Thyroid gland (tissue), 4 donors: Measurements from ENCODE around the gene SUMF1. TPM values are rescaled to one million over a fixed set of nuclear protein-coding genes. Genes with fewer than 3 reads are reported as not detected.

ENCODE experiments used
- DNase-seq, 2 donors: peaks; one replicate each; pipeline ENCODE4 v3.0.0-alpha.2; 2019
- H3K27ac ChIP-seq, 3 donors: fragments of 200-600 bp; sonication (generic); 1 replicate in 2 of 3; 2 replicates in 1 of 3; pipeline ENCODE4 v1.5.1; 2016 to 2019; ENCODE audit warnings: mild to moderate bottlenecking in 1 of 3, moderate library complexity in 1 of 3
- H3K27me3 ChIP-seq: fragments of 200-600 bp; sonication (generic); one replicate; pipeline ENCODE4 v1.5.1; 2019
- H3K36me3 ChIP-seq, 2 donors: fragments of 200-600 bp; sonication (generic); one replicate each; pipeline ENCODE4 v1.5.1; 2016 to 2019
- H3K4me1 ChIP-seq, 2 donors: fragments of 200-600 bp; sonication (generic); one replicate each; pipeline ENCODE4 v1.5.1; 2017 to 2019
- H3K4me3 ChIP-seq, 3 donors: fragments of 200-600 bp; sonication (generic); replicated peaks in 1 of 3; 1 replicate in 2 of 3; 2 replicates in 1 of 3; pipeline ENCODE4 v1.5.1; 2016; ENCODE audit warnings: mild to moderate bottlenecking in 1 of 3
- H3K9me3 ChIP-seq: fragments of 200-600 bp; sonication (generic); one replicate; pipeline ENCODE4 v1.5.1; 2017
- CTCF ChIP-seq, 6 experiments: fragments of 200-600 bp in 3 of 6; fragments of 450-650 bp in 3 of 6; sonication (generic) in 3 of 6; IDR thresholded peaks; one replicate each; pipeline ENCODE4 v1.5.1; 2016 to 2019; ENCODE audit warnings: antibody characterized with exemption in 6 of 6, mild to moderate bottlenecking in 2 of 6, inconsistent platforms in 1 of 6, moderate library complexity in 1 of 6
- POLR2A ChIP-seq, 2 donors: fragments of 450-650 bp; IDR thresholded peaks; one replicate each; pipeline ENCODE4 v1.6.1; 2017; ENCODE audit warnings: antibody characterized with exemption in 2 of 2, mild to moderate bottlenecking in 2 of 2, moderate library complexity in 1 of 2
- WGBS, 2 donors: methylation state at CpG; one replicate each; pipeline ENCODE4 v1.1.5; 2017; 5-methylcytosine and 5-hydroxymethylcytosine counted together
- intact Hi-C: fragments of 100-400 bp; cut with DNase I; formaldehyde crosslinking; loops from one replicate; pipeline ENCODE4 v1.15.1; 2023
- total RNA-seq, 4 donors: library from RNA; depleted of rRNA; stranded (reverse); fragments of >200 nt; gene quantifications; one replicate each; pipeline ENCODE4 v1.2.3, GENCODE V29; 2016

The SUMF1 gene
- total RNA-seq, 4 donors from 2014 or later, result 58.8 to 98.3 (median 74.5) TPM

GRCh38 chr3:4512895-4513616 is 46.0 kb upstream of the SUMF1 start:
- intact Hi-C loops, result no loop called here
- no peak overlapping the region for H3K4me3 ChIP-seq
- no peaks in the 10 kb centered on the region for H3K36me3 ChIP-seq
- H3K27me3 ChIP-seq, result no peaks in the 10 kb centered on the region
- no peaks in the 10 kb centered on the region for H3K9me3 ChIP-seq
- WGBS, 2 donors, result 41 to 58% methylated on average over 14 to 15 of the region's 15 CpGs
- peak; percentile 73 to 91 for DNase-seq
- H3K27ac ChIP-seq, result peak overlapping the region; percentile 49 to 84 (median 83)
- H3K4me1 ChIP-seq, result peaks cover 74 to 76% of the 10 kb centered on the region in 2 donors
- TF ChIP-seq POLR2A (IDR thresholded peaks at IDR 0.05) (no peak), CTCF (IDR thresholded peaks at IDR 0.05) (no peak)

DNA sequence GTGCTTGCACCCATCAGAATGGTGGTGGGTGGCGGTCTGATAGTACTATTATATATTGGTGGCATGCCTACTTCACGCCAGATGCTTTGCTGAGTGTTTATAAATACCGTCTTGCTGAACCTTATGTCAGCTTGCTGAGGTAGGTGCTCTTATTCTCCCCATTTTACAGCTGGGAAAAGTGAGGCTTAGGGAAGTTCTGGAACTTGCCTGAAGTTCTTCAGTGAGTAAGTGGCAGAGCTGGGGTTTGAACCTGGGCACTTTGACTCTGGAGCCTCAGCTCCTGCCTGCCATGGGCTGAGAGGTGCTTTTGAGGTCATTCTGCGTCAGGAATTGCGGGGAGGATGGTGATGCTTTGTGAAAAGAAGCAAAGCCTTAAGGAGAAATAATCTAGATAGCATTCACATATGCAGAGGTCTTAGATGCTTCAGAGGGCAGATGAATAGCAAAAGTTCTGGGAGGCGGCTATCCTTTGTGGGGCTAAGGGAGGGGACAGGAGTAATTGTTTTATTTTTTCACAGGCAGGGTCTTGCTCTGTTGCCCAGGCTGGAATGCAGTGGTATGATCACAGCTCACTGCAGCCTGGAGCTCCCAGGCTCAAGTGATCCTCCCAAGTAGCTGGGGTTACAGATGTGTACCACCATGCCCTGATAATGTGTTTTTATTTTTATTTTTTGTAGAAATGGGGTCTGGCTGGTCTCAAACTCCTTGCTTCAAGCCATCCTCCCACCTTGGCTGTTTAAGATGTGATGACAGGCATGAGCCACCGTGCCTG is 44.6 kb upstream of the SUMF1 start:
- WGBS, 2 donors, result 76 to 80% methylated on average over 7 of the region's 7 CpGs
- Histone ChIP-seq H3K4me1 (peaks cover 72% of the 10 kb centered on the region in 2 donors), H3K9me3 (no peaks in the 10 kb centered on the region), H3K27ac (peak overlapping the region; percentile 49 to 84 (median 83)), H3K4me3 (no peak overlapping the region), H3K36me3 (no peaks in the 10 kb centered on the region), H3K27me3 (no peaks in the 10 kb centered on the region)
- intact Hi-C loops, result no loop called here
- peak; percentile 39 to 57 for DNase-seq
- TF ChIP-seq POLR2A (IDR thresholded peaks at IDR 0.05) (no peak), CTCF (IDR thresholded peaks at IDR 0.05) (no peak)

GRCh38 chr3:4509983-4510755 is 43.1 kb upstream of the SUMF1 start:
- Histone ChIP-seq H3K4me1 (peaks cover 78 to 79% of the 10 kb centered on the region in 2 donors), H3K9me3 (no peaks in the 10 kb centered on the region), H3K36me3 (no peaks in the 10 kb centered on the region), H3K27ac (peak overlapping the region; percentile 49 to 84 (median 83)), H3K27me3 (no peaks in the 10 kb centered on the region), H3K4me3 (no peak overlapping the region)
- no peak for DNase-seq
- WGBS, 2 donors, result 85 to 92% methylated on average over 5 of the region's 5 CpGs
- intact Hi-C loops, result no loop called here
- TF ChIP-seq CTCF (IDR thresholded peaks at IDR 0.05) (no peak), POLR2A (IDR thresholded peaks at IDR 0.05) (no peak)

DNA sequence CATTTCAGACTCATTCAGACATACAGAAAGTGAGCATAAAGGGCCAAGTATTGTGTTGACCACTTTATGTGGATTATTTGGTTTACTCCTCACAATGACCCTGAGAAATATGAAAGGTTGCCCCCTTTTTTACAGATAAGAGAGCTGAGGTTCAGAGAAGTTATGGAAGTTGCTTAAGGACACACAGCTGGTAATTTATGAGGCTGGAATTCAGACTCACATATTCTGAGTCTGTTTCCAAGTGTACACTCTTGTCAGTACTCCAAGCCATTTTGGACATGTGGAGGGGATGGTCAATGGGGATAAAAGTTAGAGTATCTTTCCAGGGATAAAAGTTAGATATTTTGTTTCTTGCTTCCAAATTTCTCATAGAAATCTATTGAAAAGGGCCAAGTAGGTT is 42.0 kb upstream of the SUMF1 start:
- Histone ChIP-seq H3K27ac (peak overlapping the region; percentile 17 to 84 (median 41)), H3K4me3 (no peak overlapping the region), H3K4me1 (peaks cover 78 to 79% of the 10 kb centered on the region in 2 donors), H3K36me3 (no peaks in the 10 kb centered on the region), H3K9me3 (no peaks in the 10 kb centered on the region), H3K27me3 (no peaks in the 10 kb centered on the region)
- no peak for DNase-seq
- no peak for TF ChIP-seq CTCF (IDR thresholded peaks at IDR 0.05)
- TF ChIP-seq POLR2A (IDR thresholded peaks at IDR 0.05), result no peak
- intact Hi-C loops, result no loop called here
